Thyroid gland (tissue), 4 donors: ENCODE data around the gene ARF4.

Source experiments
- POLR2A ChIP-seq, 2 donors: fragments of 450-650 bp; IDR thresholded peaks; one replicate each; pipeline ENCODE4 v1.6.1; 2017; ENCODE audit warnings: antibody characterized with exemption in 2 of 2, mild to moderate bottlenecking in 2 of 2, moderate library complexity in 1 of 2
- TF ChIP-seq, protein P1 (sequence below), 6 experiments: fragments of 200-600 bp in 3 of 6; fragments of 450-650 bp in 3 of 6; sonication (generic) in 3 of 6; IDR thresholded peaks; one replicate each; pipeline ENCODE4 v1.5.1; 2016 to 2019; ENCODE audit warnings: antibody characterized with exemption in 6 of 6, mild to moderate bottlenecking in 2 of 6, inconsistent platforms in 1 of 6, moderate library complexity in 1 of 6

DNA sequence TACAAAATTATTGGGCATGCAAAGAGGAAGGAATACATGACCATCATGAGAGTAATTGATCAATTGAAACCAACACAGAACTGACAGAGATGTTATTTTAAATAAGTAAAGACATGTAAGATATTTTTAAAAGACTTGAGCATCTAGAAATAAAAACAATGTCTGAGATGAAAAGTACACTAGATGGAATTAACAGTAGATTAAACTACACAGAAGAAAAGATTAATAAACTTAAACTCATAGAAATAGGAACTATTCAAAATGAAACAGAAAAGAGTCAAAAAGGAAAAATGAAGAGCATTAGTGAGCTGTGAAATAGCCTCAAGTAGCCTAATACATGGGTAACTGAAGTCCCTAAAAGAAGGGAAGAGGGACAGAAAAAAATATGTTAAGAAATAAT is 8.5 kb upstream of the ARF4 start:
- TF ChIP-seq, protein P1, sequence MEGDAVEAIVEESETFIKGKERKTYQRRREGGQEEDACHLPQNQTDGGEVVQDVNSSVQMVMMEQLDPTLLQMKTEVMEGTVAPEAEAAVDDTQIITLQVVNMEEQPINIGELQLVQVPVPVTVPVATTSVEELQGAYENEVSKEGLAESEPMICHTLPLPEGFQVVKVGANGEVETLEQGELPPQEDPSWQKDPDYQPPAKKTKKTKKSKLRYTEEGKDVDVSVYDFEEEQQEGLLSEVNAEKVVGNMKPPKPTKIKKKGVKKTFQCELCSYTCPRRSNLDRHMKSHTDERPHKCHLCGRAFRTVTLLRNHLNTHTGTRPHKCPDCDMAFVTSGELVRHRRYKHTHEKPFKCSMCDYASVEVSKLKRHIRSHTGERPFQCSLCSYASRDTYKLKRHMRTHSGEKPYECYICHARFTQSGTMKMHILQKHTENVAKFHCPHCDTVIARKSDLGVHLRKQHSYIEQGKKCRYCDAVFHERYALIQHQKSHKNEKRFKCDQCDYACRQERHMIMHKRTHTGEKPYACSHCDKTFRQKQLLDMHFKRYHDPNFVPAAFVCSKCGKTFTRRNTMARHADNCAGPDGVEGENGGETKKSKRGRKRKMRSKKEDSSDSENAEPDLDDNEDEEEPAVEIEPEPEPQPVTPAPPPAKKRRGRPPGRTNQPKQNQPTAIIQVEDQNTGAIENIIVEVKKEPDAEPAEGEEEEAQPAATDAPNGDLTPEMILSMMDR (IDR thresholded peaks at IDR 0.05): no peak
- TF ChIP-seq POLR2A (IDR thresholded peaks at IDR 0.05): no peak
